GM12878 (cell line): ENCODE data around the gene NSDHL. TPM values are rescaled to one million over a fixed set of nuclear protein-coding genes. Genes with fewer than 3 reads are reported as not detected.

ENCODE experiments used
- ATAC-seq: fragments of 200-7000 bp; cut with Tn5 transposase; 3 replicates; pipeline ENCODE4 v1.9.1; 2020; ENCODE audit warnings: mild to moderate bottlenecking, moderate library complexity
- BruUV-seq: library from RNA; stranded (reverse); fragments of 400-500 nt; replicated peaks from 2 replicates; lab custom pipeline; 2021; lab: Mats Ljungman, UMichigan
- CTCF ChIA-PET: fragments of 300-600 bp; sonication (Branson Sonifier 250); formaldehyde crosslinking; extraction: SDS; loops from one replicate; lab custom pipeline; 2021; ENCODE audit warnings: inconsistent platforms; lab: Yijun Ruan, JAX
- POLR2A ChIA-PET: fragments of 350-600 bp; formaldehyde crosslinking; extraction: SDS; loops from one replicate; lab custom pipeline; 2021; ENCODE audit warnings: inconsistent platforms; lab: Charles Lee
- RAD21 ChIA-PET: fragments of 300-600 bp; sonication (Branson Sonifier 250); formaldehyde crosslinking; loops from one replicate; lab custom pipeline; 2023; ENCODE audit warnings: antibody characterized with exemption; ENCODE audit not compliant: unreplicated experiment; lab: Charles Lee
- SMC1A ChIA-PET: fragments of 300-600 bp; sonication (Branson Sonifier 250); formaldehyde crosslinking; loops from one replicate; lab custom pipeline; 2023; ENCODE audit not compliant: unreplicated experiment, uncharacterized antibody; lab: Charles Lee
- DNase-seq: peaks from one replicate; pipeline ENCODE4 v3.0.0-alpha.2; 2011; ENCODE audit warnings: low read depth, low spot score
- FAIRE-seq: peaks from 3 replicates; lab custom pipeline; 2011; peaks lifted over from hg19 to GRCh38; lab: Jason Lieb, UNC
- H2AFZ ChIP-seq: 2 replicates; pipeline ENCODE4 v1.6.0; 2011; ENCODE audit warnings: low read depth, low read length, control low read depth; ENCODE audit not compliant: control insufficient read depth
- H3K27ac ChIP-seq: 2 replicates; pipeline ENCODE4 v1.5.1; 2011; ENCODE audit warnings: control low read depth; ENCODE audit not compliant: control insufficient read depth, insufficient read depth
- H3K27me3 ChIP-seq, 2 experiments: replicated peaks in 1 of 2; 2 replicates each; pipeline versions ENCODE4 v1.6.0 to v1.6.1; 2011; ENCODE audit warnings: low read length in 1 of 2; ENCODE audit not compliant: control insufficient read depth in 2 of 2, insufficient read depth in 2 of 2
- H3K36me3 ChIP-seq, 2 experiments: 2 replicates each; pipeline ENCODE4 v1.5.1; 2011; ENCODE audit warnings: low read length in 1 of 2; ENCODE audit not compliant: control insufficient read depth in 2 of 2, insufficient read depth in 2 of 2
- H3K4me1 ChIP-seq: 2 replicates; pipeline ENCODE4 v1.6.1; 2011; ENCODE audit warnings: mild to moderate bottlenecking, low read length, moderate library complexity, mixed read lengths; ENCODE audit not compliant: control insufficient read depth, insufficient read depth
- H3K4me2 ChIP-seq: 2 replicates; pipeline ENCODE4 v1.6.0; 2011; ENCODE audit warnings: control low read depth; ENCODE audit not compliant: control insufficient read depth, insufficient read depth
- H3K4me3 ChIP-seq: fragments of 200-600 bp; sonication (generic); 2 replicates; pipeline ENCODE4 v1.5.1; 2016
- H3K79me2 ChIP-seq: 2 replicates; pipeline ENCODE4 v1.6.0; 2011; ENCODE audit warnings: low read length; ENCODE audit not compliant: control insufficient read depth, insufficient read depth
- H3K9ac ChIP-seq: 2 replicates; pipeline ENCODE4 v1.8.0; 2011; ENCODE audit warnings: low read length, control low read depth, mixed read lengths; ENCODE audit not compliant: control insufficient read depth, insufficient read depth
- H3K9me3 ChIP-seq: replicated peaks from 3 replicates; pipeline ENCODE4 v1.5.1; 2011; ENCODE audit warnings: mild to moderate bottlenecking, low read length; ENCODE audit not compliant: control insufficient read depth, insufficient read depth
- H4K20me1 ChIP-seq: 2 replicates; pipeline ENCODE4 v1.6.0; 2011; ENCODE audit not compliant: control insufficient read depth, insufficient read depth
- E2F4 ChIP-seq: IDR thresholded peaks from 2 replicates; pipeline ENCODE4 v1.6.1; 2012; ENCODE audit warnings: low read depth, low read length, improper control_type of control experiment
- IKZF1 ChIP-seq: fragments of 450-650 bp; conservative IDR thresholded peaks from 2 replicates; pipeline ENCODE4 v1.6.1; 2017; ENCODE audit warnings: antibody characterized with exemption, mild to moderate bottlenecking
- LARP7 ChIP-seq: fragments of 450-650 bp; IDR thresholded peaks from 2 replicates; pipeline ENCODE4 v1.6.1; 2017; ENCODE audit warnings: mild to moderate bottlenecking
- MYB ChIP-seq: fragments of 150-350 bp; IDR thresholded peaks from 2 replicates; pipeline ENCODE4 v1.6.1; 2014; ENCODE audit warnings: mild to moderate bottlenecking, low read depth, low read length, borderline replicate concordance
- NFIC ChIP-seq: IDR thresholded peaks from 2 replicates; pipeline ENCODE4 v1.6.1; 2012; ENCODE audit warnings: low read depth, mild to moderate bottlenecking, inconsistent platforms, low read length, moderate library complexity
- YY1 ChIP-seq: IDR thresholded peaks from 2 replicates; pipeline ENCODE4 v1.6.1; 2011; ENCODE audit warnings: low read depth, mild to moderate bottlenecking, low read length
- ZNF622 ChIP-seq: fragments of 450-650 bp; IDR thresholded peaks from 2 replicates; pipeline ENCODE4 v1.6.1; 2017; ENCODE audit warnings: mild to moderate bottlenecking, inconsistent platforms
- WGBS: methylation state at CpG from one replicate; pipeline ENCODE4 v1.1.6; 2016; ENCODE audit warnings: low lambda C conversion rate; ENCODE audit not compliant: insufficient replicate concordance, insufficient coverage; ENCODE audit errors: missing lambda C conversion rate; 5-methylcytosine and 5-hydroxymethylcytosine counted together
- in situ Hi-C: fragments of 300-500 bp; cut with MboI; formaldehyde crosslinking; loops from 9 replicates; pipeline ENCODE4 v1.14.3; 2018; ENCODE audit warnings: mixed read lengths
- intact Hi-C: fragments of 100-400 bp; cut with micrococcal nuclease; formaldehyde crosslinking; loops from one replicate; pipeline ENCODE4 v1.14.2; 2022; ENCODE audit not compliant: unreplicated experiment
- polyA plus RNA-seq, 11 experiments: library from polyadenylated mRNA; depleted of rRNA in 4 of 11; unstranded in 6 of 11; stranded (reverse) in 5 of 11; fragments of >200 nt; fragmentation: Nextera tagmentation in 4 of 11; fragmentation: Illumina TruSeq in 1 of 11; extraction: Ambion mirVana in 4 of 11; extraction: Trizol in 1 of 11; gene quantifications; 1 replicate in 1 of 11; 2 replicates in 10 of 11; pipeline versions ENCODE4 v1.2.1 to v1.2.3, GENCODE V29; 2011 to 2016; ENCODE audit warnings: inconsistent platforms in 2 of 11, missing spikeins in 2 of 11, low read depth in 1 of 11
- total RNA-seq, 4 experiments: library from RNA; depleted of rRNA in 3 of 4; stranded (reverse); fragments of >200 nt in 3 of 4; fragmentation: Illumina TruSeq in 1 of 4; extraction: Trizol in 1 of 4; gene quantifications; 2 replicates each; pipeline versions ENCODE4 v1.2.1 to v1.2.3, GENCODE V29; 2013 to 2021
- TF ChIP-seq, protein P1 (sequence below): fragments of 450-650 bp; IDR thresholded peaks from 2 replicates; pipeline ENCODE4 v1.6.1; 2016; ENCODE audit warnings: mild to moderate bottlenecking
- TF ChIP-seq, protein P2 (sequence below): IDR thresholded peaks from 2 replicates; pipeline ENCODE4 v1.6.1; 2012; ENCODE audit warnings: mild to moderate bottlenecking, low read depth, low read length
- TF ChIP-seq, protein P3 (sequence below): IDR thresholded peaks from 2 replicates; pipeline ENCODE4 v1.6.1; 2012; ENCODE audit warnings: low read depth, low read length, improper control_type of control experiment

The NSDHL gene
- total and polyA plus RNA-seq, 10 of the 15 experiments (the other 5 are each of a cell fraction or from before 2014, with no cell fraction given): 16.9 to 37.1 (median 26.9) TPM

- WGBS: 55% methylated on average over 5 of the region's 5 CpGs
- Histone ChIP-seq H3K4me1 (no peaks in the 10 kb centered on the region), H3K27me3 (no peaks in the 10 kb centered on the region), H3K9ac (no peak overlapping the region), H3K27ac (no peak overlapping the region), H3K79me2 (no peaks in the 10 kb centered on the region; the same call in 1 of the 2 replicates), H3K9me3 (no peaks in the 10 kb centered on the region), H2AFZ (no peak overlapping the region), H3K36me3 (no peaks in the 10 kb centered on the region), H3K4me3 (no peak overlapping the region), H4K20me1 (no peaks in the 10 kb centered on the region), H3K4me2 (no peak overlapping the region)
- intact Hi-C loops: no loop called here
- FAIRE-seq (no peak), ATAC-seq (no peak), DNase-seq (no peak)
- TF ChIP-seq YY1: no peak
- ChIA-PET RAD21 (no interaction called here), CTCF (no interaction called here), POLR2A (no interaction called here), SMC1A (no interaction called here)
- in situ Hi-C loops: no loop called here
- no TSS peak for BruUV-seq
These were observed 13.0 kb downstream of the NSDHL start for GRCh38 chrX:152843852-152844251.

GRCh38 chrX:152844256-152844655 is 13.4 kb downstream of the NSDHL start:
- no peak for FAIRE-seq
- intact Hi-C loops: no loop called here
- Histone ChIP-seq H4K20me1 (no peaks in the 10 kb centered on the region), H3K4me3 (no peak overlapping the region), H3K4me1 (no peaks in the 10 kb centered on the region), H3K4me2 (no peak overlapping the region), H3K9ac (no peak overlapping the region), H3K27me3 (no peaks in the 10 kb centered on the region), H3K79me2 (no peaks in the 10 kb centered on the region; the same call in 1 of the 2 replicates), H3K9me3 (no peaks in the 10 kb centered on the region), H3K36me3 (no peaks in the 10 kb centered on the region), H2AFZ (no peak overlapping the region), H3K27ac (no peak overlapping the region)
- no peak for DNase-seq
- ChIA-PET RAD21 (no interaction called here), POLR2A (no interaction called here), SMC1A (no interaction called here), CTCF (no interaction called here)
- in situ Hi-C loops: no loop called here
- no TSS peak for BruUV-seq
- ATAC-seq: no peak
- 45% methylated on average over 6 of the region's 6 CpGs for WGBS
- TF ChIP-seq, protein P1, sequence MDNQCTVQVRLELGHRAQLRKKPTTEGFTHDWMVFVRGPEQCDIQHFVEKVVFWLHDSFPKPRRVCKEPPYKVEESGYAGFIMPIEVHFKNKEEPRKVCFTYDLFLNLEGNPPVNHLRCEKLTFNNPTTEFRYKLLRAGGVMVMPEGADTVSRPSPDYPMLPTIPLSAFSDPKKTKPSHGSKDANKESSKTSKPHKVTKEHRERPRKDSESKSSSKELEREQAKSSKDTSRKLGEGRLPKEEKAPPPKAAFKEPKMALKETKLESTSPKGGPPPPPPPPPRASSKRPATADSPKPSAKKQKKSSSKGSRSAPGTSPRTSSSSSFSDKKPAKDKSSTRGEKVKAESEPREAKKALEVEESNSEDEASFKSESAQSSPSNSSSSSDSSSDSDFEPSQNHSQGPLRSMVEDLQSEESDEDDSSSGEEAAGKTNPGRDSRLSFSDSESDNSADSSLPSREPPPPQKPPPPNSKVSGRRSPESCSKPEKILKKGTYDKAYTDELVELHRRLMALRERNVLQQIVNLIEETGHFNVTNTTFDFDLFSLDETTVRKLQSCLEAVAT: no peak
- no peak for TF ChIP-seq MYB
- TF ChIP-seq LARP7: no peak
- no peak for TF ChIP-seq E2F4
- TF ChIP-seq ZNF622: no peak
- TF ChIP-seq NFIC: no peak
- TF ChIP-seq, protein P2, sequence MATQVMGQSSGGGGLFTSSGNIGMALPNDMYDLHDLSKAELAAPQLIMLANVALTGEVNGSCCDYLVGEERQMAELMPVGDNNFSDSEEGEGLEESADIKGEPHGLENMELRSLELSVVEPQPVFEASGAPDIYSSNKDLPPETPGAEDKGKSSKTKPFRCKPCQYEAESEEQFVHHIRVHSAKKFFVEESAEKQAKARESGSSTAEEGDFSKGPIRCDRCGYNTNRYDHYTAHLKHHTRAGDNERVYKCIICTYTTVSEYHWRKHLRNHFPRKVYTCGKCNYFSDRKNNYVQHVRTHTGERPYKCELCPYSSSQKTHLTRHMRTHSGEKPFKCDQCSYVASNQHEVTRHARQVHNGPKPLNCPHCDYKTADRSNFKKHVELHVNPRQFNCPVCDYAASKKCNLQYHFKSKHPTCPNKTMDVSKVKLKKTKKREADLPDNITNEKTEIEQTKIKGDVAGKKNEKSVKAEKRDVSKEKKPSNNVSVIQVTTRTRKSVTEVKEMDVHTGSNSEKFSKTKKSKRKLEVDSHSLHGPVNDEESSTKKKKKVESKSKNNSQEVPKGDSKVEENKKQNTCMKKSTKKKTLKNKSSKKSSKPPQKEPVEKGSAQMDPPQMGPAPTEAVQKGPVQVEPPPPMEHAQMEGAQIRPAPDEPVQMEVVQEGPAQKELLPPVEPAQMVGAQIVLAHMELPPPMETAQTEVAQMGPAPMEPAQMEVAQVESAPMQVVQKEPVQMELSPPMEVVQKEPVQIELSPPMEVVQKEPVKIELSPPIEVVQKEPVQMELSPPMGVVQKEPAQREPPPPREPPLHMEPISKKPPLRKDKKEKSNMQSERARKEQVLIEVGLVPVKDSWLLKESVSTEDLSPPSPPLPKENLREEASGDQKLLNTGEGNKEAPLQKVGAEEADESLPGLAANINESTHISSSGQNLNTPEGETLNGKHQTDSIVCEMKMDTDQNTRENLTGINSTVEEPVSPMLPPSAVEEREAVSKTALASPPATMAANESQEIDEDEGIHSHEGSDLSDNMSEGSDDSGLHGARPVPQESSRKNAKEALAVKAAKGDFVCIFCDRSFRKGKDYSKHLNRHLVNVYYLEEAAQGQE: no peak
- TF ChIP-seq IKZF1: no peak
- TF ChIP-seq, protein P3, sequence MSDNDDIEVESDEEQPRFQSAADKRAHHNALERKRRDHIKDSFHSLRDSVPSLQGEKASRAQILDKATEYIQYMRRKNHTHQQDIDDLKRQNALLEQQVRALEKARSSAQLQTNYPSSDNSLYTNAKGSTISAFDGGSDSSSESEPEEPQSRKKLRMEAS: no peak
